ENCODE data around the gene B3GALNT2.

- TF ChIP-seq SUZ12 (IDR thresholded peaks at IDR 0.05; ENCODE audit: extremely low read depth, insufficient read depth, insufficient read length) (no peak), YY1 (IDR thresholded peaks at IDR 0.05; ENCODE audit: insufficient read depth, insufficient read length) (no peak), ZNF274 (IDR thresholded peaks at IDR 0.05; ENCODE audit: low read depth, low read length) (no peak)
These were observed 87.1 kb downstream of the B3GALNT2 start for GRCh38 chr1:235417086-235417697.

All from NT2/D1 (cell line).